Neural progenitor cell (in vitro differentiated cells): ENCODE data around the gene KLHDC7B. TPM values are rescaled to one million over a fixed set of nuclear protein-coding genes. Genes with fewer than 3 reads are reported as not detected.
A peak's percentile ranks its signal among the peaks of the same experiment; 100 is the strongest.
"Not testable (repeated sequence)": the region's sequence is repeated elsewhere in the genome, so short reads cannot be mapped to it uniquely, and the experiment has no call there.

Experiments used
- DNase-seq: peaks from one replicate; pipeline ENCODE4 v3.0.0-alpha.2; 2016; ENCODE audit warnings: low spot score
- H2AFZ ChIP-seq: fragments of 200-600 bp; sonication (generic); replicated peaks from 2 replicates; pipeline ENCODE4 v1.6.1; 2016; ENCODE audit warnings: antibody characterized with exemption
- H3F3A ChIP-seq: fragments of 200-600 bp; sonication (generic); 2 replicates; pipeline ENCODE4 v1.6.1; 2016; ENCODE audit warnings: antibody characterized with exemption, low read depth
- H3K27ac ChIP-seq: fragments of 200-600 bp; sonication (generic); 2 replicates; pipeline ENCODE4 v1.5.1; 2016; ENCODE audit warnings: mild to moderate bottlenecking
- H3K27me3 ChIP-seq: fragments of 200-600 bp; sonication (generic); 2 replicates; pipeline ENCODE4 v1.6.1; 2016; ENCODE audit warnings: mild to moderate bottlenecking, moderate library complexity
- H3K36me3 ChIP-seq: fragments of 200-600 bp; sonication (generic); 2 replicates; pipeline ENCODE4 v1.5.1; 2016
- H3K4me1 ChIP-seq: fragments of 200-600 bp; sonication (generic); 2 replicates; pipeline ENCODE4 v1.6.1; 2016; ENCODE audit warnings: mixed run types
- H3K4me2 ChIP-seq: fragments of 200-600 bp; sonication (generic); 2 replicates; pipeline ENCODE4 v1.6.1; 2016
- H3K4me3 ChIP-seq: fragments of 200-600 bp; sonication (generic); 2 replicates; pipeline ENCODE4 v1.5.1; 2016
- H3K79me2 ChIP-seq: fragments of 200-600 bp; sonication (generic); 2 replicates; pipeline ENCODE4 v1.6.1; 2016; ENCODE audit warnings: low read depth
- H3K9ac ChIP-seq: fragments of 200-600 bp; sonication (generic); 2 replicates; pipeline ENCODE4 v1.6.1; 2016
- H3K9me3 ChIP-seq: fragments of 200-600 bp; sonication (generic); 2 replicates; pipeline ENCODE4 v1.5.1; 2016; ENCODE audit warnings: low read depth
- H4K20me1 ChIP-seq: fragments of 200-600 bp; sonication (generic); 2 replicates; pipeline ENCODE4 v1.6.1; 2016; ENCODE audit warnings: low read depth
- H3K27ac Mint-ChIP-seq: 3 replicates; pipeline ENCODE4 v1.8.0; 2021; ENCODE audit warnings: mixed read lengths
- H3K27me3 Mint-ChIP-seq: 2 replicates; pipeline ENCODE4 v1.8.0; 2022; ENCODE audit warnings: low read depth, mild to moderate bottlenecking, inconsistent platforms, moderate library complexity, mixed read lengths; ENCODE audit not compliant: insufficient read depth
- H3K36me3 Mint-ChIP-seq: 3 replicates; pipeline ENCODE4 v1.8.0; 2021; ENCODE audit warnings: mixed read lengths
- H3K4me1 Mint-ChIP-seq: 3 replicates; pipeline ENCODE4 v1.8.0; 2021; ENCODE audit warnings: mixed read lengths
- H3K4me3 Mint-ChIP-seq: 3 replicates; pipeline ENCODE4 v1.8.0; 2021; ENCODE audit warnings: mild to moderate bottlenecking, moderate library complexity, mixed read lengths
- H3K9me3 Mint-ChIP-seq: 3 replicates; pipeline ENCODE4 v1.8.0; 2020; ENCODE audit warnings: mixed read lengths
- CTCF ChIP-seq: fragments of 200-600 bp; sonication (generic); IDR thresholded peaks from 2 replicates; pipeline ENCODE4 v1.5.1; 2017; ENCODE audit warnings: antibody characterized with exemption, mild to moderate bottlenecking
- EZH2 ChIP-seq: fragments of 200-600 bp; sonication (generic); IDR thresholded peaks from 2 replicates; pipeline ENCODE4 v1.6.1; 2017; ENCODE audit warnings: antibody characterized with exemption, mild to moderate bottlenecking, moderate library complexity
- EZH2phosphoT487 ChIP-seq: fragments of 200-600 bp; sonication (generic); IDR thresholded peaks from 2 replicates; pipeline ENCODE4 v1.6.1; 2017; ENCODE audit warnings: antibody characterized with exemption
- total RNA-seq: library from RNA; depleted of rRNA; stranded (reverse); fragments of >200 nt; gene quantifications from 2 replicates; pipeline ENCODE4 v1.2.3, GENCODE V29; 2015; ENCODE audit warnings: low replicate concordance

The KLHDC7B gene
- total RNA-seq, 1 donor from 2014 or later, result not detected

- Mint-ChIP-seq H3K4me3 (peak overlapping the region; percentile 80), H3K36me3 (no peaks in the 10 kb centered on the region), H3K27ac (no peak overlapping the region), H3K27me3 (peaks cover 55% of the 10 kb centered on the region), H3K4me1 (peaks cover 29% of the 10 kb centered on the region), H3K9me3 (peaks cover 2% of the 10 kb centered on the region)
- Histone ChIP-seq H3K9ac (no peak overlapping the region), H3K4me3 (peak overlapping the region; percentile 66), H3F3A (peaks cover 47% of the 10 kb centered on the region), H3K27ac (no peak overlapping the region), H3K79me2 (no peaks in the 10 kb centered on the region), H3K27me3 (peaks cover 78% of the 10 kb centered on the region), H2AFZ (peak overlapping the region; percentile 73), H3K4me1 (peaks cover 20% of the 10 kb centered on the region), H3K9me3 (no peaks in the 10 kb centered on the region), H3K36me3 (no peaks in the 10 kb centered on the region), H3K4me2 (peak overlapping the region; percentile 91), H4K20me1 (peaks cover 45% of the 10 kb centered on the region)
- TF ChIP-seq CTCF, result no peak
- peak; percentile 63 for TF ChIP-seq EZH2
- TF ChIP-seq EZH2phosphoT487, result no peak
- DNase-seq, result no peak
These were observed 14.1 kb upstream of the KLHDC7B start for GRCh38 chr22:50531546-50531961.

- peak; percentile 76 for DNase-seq
- Mint-ChIP-seq H3K4me3 (peak overlapping the region; percentile 83), H3K4me1 (peaks cover 27% of the 10 kb centered on the region), H3K36me3 (no peaks in the 10 kb centered on the region), H3K27ac (peak overlapping the region; percentile 18), H3K9me3 (peaks cover 2% of the 10 kb centered on the region), H3K27me3 (peaks cover 50% of the 10 kb centered on the region)
- H3K9me3 ChIP-seq, result no peaks in the 10 kb centered on the region
- peaks cover 44% of the 10 kb centered on the region for H3F3A ChIP-seq
- H3K4me3 ChIP-seq, result peak overlapping the region; percentile 66
- no peaks in the 10 kb centered on the region for H3K79me2 ChIP-seq
- peak overlapping the region; percentile 73 for H2AFZ ChIP-seq
- peaks cover 72% of the 10 kb centered on the region for H3K27me3 ChIP-seq
- no peak overlapping the region for H3K27ac ChIP-seq
- H3K36me3 ChIP-seq, result no peaks in the 10 kb centered on the region
- peaks cover 40% of the 10 kb centered on the region for H4K20me1 ChIP-seq
- no peak overlapping the region for H3K9ac ChIP-seq
- peaks cover 17% of the 10 kb centered on the region for H3K4me1 ChIP-seq
- H3K4me2 ChIP-seq, result peak overlapping the region; percentile 91
- TF ChIP-seq CTCF (no peak), EZH2phosphoT487 (peak; percentile 21), EZH2 (peak; percentile 68)
These were observed 13.6 kb upstream of the KLHDC7B start for GRCh38 chr22:50531962-50532674.

GRCh38 chr22:50532824-50533796 lies 12.6 kb upstream of the KLHDC7B start:
- H3K4me2 ChIP-seq, result peak overlapping the region; percentile 91
- no peaks in the 10 kb centered on the region for H3K36me3 ChIP-seq
- H3K4me1 ChIP-seq, result peaks cover 17% of the 10 kb centered on the region
- Mint-ChIP-seq H3K9me3 (peaks cover 2% of the 10 kb centered on the region), H3K27ac (peak overlapping the region; percentile 18), H3K36me3 (no peaks in the 10 kb centered on the region), H3K27me3 (peaks cover 46% of the 10 kb centered on the region), H3K4me3 (peak overlapping the region; percentile 83), H3K4me1 (peaks cover 25% of the 10 kb centered on the region)
- peaks cover 62% of the 10 kb centered on the region for H3K27me3 ChIP-seq
- H4K20me1 ChIP-seq, result peaks cover 31% of the 10 kb centered on the region
- no peak overlapping the region for H3K9ac ChIP-seq
- no peak overlapping the region for H3K27ac ChIP-seq
- H3F3A ChIP-seq, result peaks cover 39% of the 10 kb centered on the region
- no peaks in the 10 kb centered on the region for H3K79me2 ChIP-seq
- H2AFZ ChIP-seq, result no peak overlapping the region
- no peaks in the 10 kb centered on the region for H3K9me3 ChIP-seq
- peak overlapping the region; percentile 66 for H3K4me3 ChIP-seq
- no peak for TF ChIP-seq CTCF
- no peak for TF ChIP-seq EZH2
- no peak for TF ChIP-seq EZH2phosphoT487
- DNase-seq, result no peak

- not testable (repeated sequence) for H3K36me3 ChIP-seq, DNase-seq, H3K79me2 ChIP-seq, H3K4me2 ChIP-seq, H3K36me3 Mint-ChIP-seq, H3K27ac ChIP-seq, H3K4me3 ChIP-seq, H3K9me3 Mint-ChIP-seq, H3K9me3 ChIP-seq, H3K9ac ChIP-seq, H2AFZ ChIP-seq
- peak overlapping the region; percentile 71 for H3K4me3 Mint-ChIP-seq
- peaks cover 27% of the 10 kb centered on the region for H3K4me1 Mint-ChIP-seq
- Histone ChIP-seq H3K27me3 (peaks cover 52% of the 10 kb centered on the region), H4K20me1 (peaks cover 21% of the 10 kb centered on the region), H3K4me1 (peaks cover 17% of the 10 kb centered on the region), H3F3A (peaks cover 31% of the 10 kb centered on the region)
- H3K27me3 Mint-ChIP-seq, result peaks cover 39% of the 10 kb centered on the region
- peak overlapping the region; percentile 28 for H3K27ac Mint-ChIP-seq
These were observed 11.6 kb upstream of the KLHDC7B start for GRCh38 chr22:50533856-50534711.
